MM.1S (cell line): ENCODE data around the gene MTX1.
"Not testable (repeated sequence)": the region's sequence is repeated elsewhere in the genome, so short reads cannot be mapped to it uniquely, and the experiment has no call there.

Source experiments
- DNase-seq: peaks from one replicate; pipeline ENCODE4 v3.0.0-alpha.2; 2015
- H2AFZ ChIP-seq: fragments of 300-600 bp; sonication (generic); 2 replicates; pipeline ENCODE4 v1.6.0; 2016; ENCODE audit warnings: antibody characterized with exemption, low read length
- H3F3A ChIP-seq: fragments of 300-600 bp; sonication (generic); 2 replicates; pipeline ENCODE4 v1.6.1; 2016; ENCODE audit warnings: mild to moderate bottlenecking, antibody characterized with exemption, low read length, moderate library complexity, mixed read lengths; ENCODE audit not compliant: insufficient read depth
- H3K27ac ChIP-seq: fragments of 300-600 bp; sonication (generic); 2 replicates; pipeline ENCODE4 v1.5.1; 2016; ENCODE audit warnings: mild to moderate bottlenecking, low read length
- H3K27me3 ChIP-seq: fragments of 300-600 bp; sonication (generic); replicated peaks from 2 replicates; pipeline ENCODE4 v1.6.0; 2016; ENCODE audit warnings: low read length; ENCODE audit not compliant: insufficient read depth
- H3K36me3 ChIP-seq: fragments of 300-600 bp; sonication (generic); replicated peaks from 2 replicates; pipeline ENCODE4 v1.6.1; 2016; ENCODE audit warnings: mild to moderate bottlenecking, low read length, mixed read lengths; ENCODE audit not compliant: insufficient read depth
- H3K4me1 ChIP-seq: fragments of 300-600 bp; sonication (generic); 2 replicates; pipeline ENCODE4 v1.6.1; 2016; ENCODE audit warnings: low read length, mixed read lengths
- H3K4me2 ChIP-seq: fragments of 300-600 bp; sonication (generic); 2 replicates; pipeline ENCODE4 v1.6.0; 2016; ENCODE audit warnings: low read depth, low read length
- H3K4me3 ChIP-seq: fragments of 300-600 bp; sonication (generic); 2 replicates; pipeline ENCODE4 v1.5.1; 2016; ENCODE audit warnings: low read length, mixed read lengths
- H3K79me2 ChIP-seq: fragments of 300-600 bp; sonication (generic); 2 replicates; pipeline ENCODE4 v1.6.1; 2016; ENCODE audit warnings: mixed run types, low read length, mixed read lengths
- H3K9ac ChIP-seq: fragments of 300-600 bp; sonication (generic); 2 replicates; pipeline ENCODE4 v1.6.1; 2016; ENCODE audit warnings: low read length, mixed read lengths
- H3K9me2 ChIP-seq: fragments of 300-600 bp; sonication (generic); replicated peaks from 2 replicates; pipeline ENCODE4 v1.6.1; 2016; ENCODE audit warnings: mild to moderate bottlenecking, low read length, mixed read lengths; ENCODE audit not compliant: insufficient read depth
- H3K9me3 ChIP-seq: fragments of 300-600 bp; sonication (generic); replicated peaks from 2 replicates; pipeline ENCODE4 v1.6.1; 2016; ENCODE audit warnings: mild to moderate bottlenecking, low read length, mixed read lengths; ENCODE audit not compliant: insufficient read depth
- H4K20me1 ChIP-seq: fragments of 300-600 bp; sonication (generic); 2 replicates; pipeline ENCODE4 v1.6.1; 2016; ENCODE audit warnings: mild to moderate bottlenecking, low read length, moderate library complexity, mixed read lengths; ENCODE audit not compliant: insufficient read depth
- CTCF ChIP-seq: fragments of 300-600 bp; sonication (generic); IDR thresholded peaks from 2 replicates; pipeline ENCODE4 v1.5.1; 2016; ENCODE audit warnings: antibody characterized with exemption, low read length, mixed read lengths
- EZH2 ChIP-seq: fragments of 300-600 bp; sonication (generic); optimal IDR thresholded peaks from 2 replicates; pipeline ENCODE3; 2017; ENCODE audit warnings: low read depth, mild to moderate bottlenecking, antibody characterized with exemption, low read length, mixed read lengths
- EZH2phosphoT487 ChIP-seq: fragments of 300-600 bp; sonication (generic); IDR thresholded peaks from 2 replicates; pipeline ENCODE4 v1.6.1; 2018; ENCODE audit warnings: antibody characterized with exemption, low read length

MTX1 gene

GRCh38 chr1:155186794-155187455 is 21.6 kb upstream of the MTX1 start:
- no peak overlapping the region for H3K9ac ChIP-seq
- H3K79me2 ChIP-seq, result no peaks in the 10 kb centered on the region
- H3F3A ChIP-seq, result no peaks in the 10 kb centered on the region
- H3K36me3 ChIP-seq, result no peaks in the 10 kb centered on the region
- no peak overlapping the region for H2AFZ ChIP-seq
- H3K9me3 ChIP-seq, result no peaks in the 10 kb centered on the region
- no peak overlapping the region for H3K4me2 ChIP-seq
- H3K27me3 ChIP-seq, result peaks cover 32% of the 10 kb centered on the region; the same call in 1 of the 2 replicates
- H3K4me1 ChIP-seq, result peaks cover 13% of the 10 kb centered on the region
- H3K27ac ChIP-seq, result no peak overlapping the region
- no peaks in the 10 kb centered on the region for H3K9me2 ChIP-seq
- H3K4me3 ChIP-seq, result no peak overlapping the region
- TF ChIP-seq CTCF (no peak), EZH2phosphoT487 (no peak), EZH2 (no peak)
- DNase-seq, result no peak
- H4K20me1 ChIP-seq, result no peaks in the 10 kb centered on the region

GRCh38 chr1:155187456-155187891 is 21.0 kb upstream of the MTX1 start:
- no peaks in the 10 kb centered on the region for H4K20me1 ChIP-seq
- TF ChIP-seq CTCF, result no peak
- DNase-seq, result peak; percentile 5
- H3K9ac ChIP-seq, result no peak overlapping the region
- H3K79me2 ChIP-seq, result no peaks in the 10 kb centered on the region
- no peak overlapping the region for H3K4me3 ChIP-seq
- H3K27me3 ChIP-seq, result peaks cover 32% of the 10 kb centered on the region
- peaks cover 13% of the 10 kb centered on the region for H3K4me1 ChIP-seq
- H3F3A ChIP-seq, result no peaks in the 10 kb centered on the region
- no peak overlapping the region for H2AFZ ChIP-seq
- H3K4me2 ChIP-seq, result no peak overlapping the region
- no peaks in the 10 kb centered on the region for H3K36me3 ChIP-seq
- H3K27ac ChIP-seq, result no peak overlapping the region
- H3K9me3 ChIP-seq, result no peaks in the 10 kb centered on the region
- no peaks in the 10 kb centered on the region for H3K9me2 ChIP-seq

GRCh38 chr1:155188268-155188667 is 20.2 kb upstream of the MTX1 start:
- H2AFZ ChIP-seq, result no peak overlapping the region
- TF ChIP-seq EZH2phosphoT487, result no peak
- no peak for TF ChIP-seq EZH2
- TF ChIP-seq CTCF, result no peak
- H4K20me1 ChIP-seq, result no peaks in the 10 kb centered on the region
- H3K4me3 ChIP-seq, result no peak overlapping the region
- no peak overlapping the region for H3K27ac ChIP-seq
- H3K79me2 ChIP-seq, result no peaks in the 10 kb centered on the region
- H3K9me2 ChIP-seq, result no peaks in the 10 kb centered on the region
- no peak for DNase-seq
- H3F3A ChIP-seq, result no peaks in the 10 kb centered on the region
- H3K9ac ChIP-seq, result no peak overlapping the region
- peaks cover 34% of the 10 kb centered on the region for H3K27me3 ChIP-seq
- H3K4me2 ChIP-seq, result no peak overlapping the region
- H3K4me1 ChIP-seq, result peaks cover 17% of the 10 kb centered on the region
- no peaks in the 10 kb centered on the region for H3K9me3 ChIP-seq
- no peaks in the 10 kb centered on the region for H3K36me3 ChIP-seq

GRCh38 chr1:155189926-155190325 is 18.6 kb upstream of the MTX1 start:
- not testable (repeated sequence) for H3K9me3 ChIP-seq, H3K27ac ChIP-seq, H3K4me3 ChIP-seq, H2AFZ ChIP-seq, DNase-seq, H3K4me2 ChIP-seq, H4K20me1 ChIP-seq, H3K79me2 ChIP-seq, H3K9me2 ChIP-seq, H3K9ac ChIP-seq, H3K36me3 ChIP-seq, H3F3A ChIP-seq
- peaks cover 24% of the 10 kb centered on the region for H3K4me1 ChIP-seq
- H3K27me3 ChIP-seq, result peaks cover 39% of the 10 kb centered on the region
